Left kidney (tissue), 2 donors: Measurements from ENCODE around the gene KIAA1755. TPM values are rescaled to one million over a fixed set of nuclear protein-coding genes. Genes with fewer than 3 reads are reported as not detected.
"Not testable (repeated sequence)": the region's sequence is repeated elsewhere in the genome, so short reads cannot be mapped to it uniquely, and the experiment has no call there.

ENCODE experiments used
- DNase-seq: peaks from one replicate; pipeline ENCODE4 v3.0.0-alpha.2; 2013
- polyA plus RNA-seq: library from polyadenylated mRNA; unstranded; fragments of 120-200 nt; gene quantifications from one replicate; pipeline ENCODE4 v1.2.1, GENCODE V29; 2013; ENCODE audit not compliant: insufficient read length

KIAA1755 gene
- polyA plus RNA-seq, 1 donor: 2.1 TPM

DNA sequence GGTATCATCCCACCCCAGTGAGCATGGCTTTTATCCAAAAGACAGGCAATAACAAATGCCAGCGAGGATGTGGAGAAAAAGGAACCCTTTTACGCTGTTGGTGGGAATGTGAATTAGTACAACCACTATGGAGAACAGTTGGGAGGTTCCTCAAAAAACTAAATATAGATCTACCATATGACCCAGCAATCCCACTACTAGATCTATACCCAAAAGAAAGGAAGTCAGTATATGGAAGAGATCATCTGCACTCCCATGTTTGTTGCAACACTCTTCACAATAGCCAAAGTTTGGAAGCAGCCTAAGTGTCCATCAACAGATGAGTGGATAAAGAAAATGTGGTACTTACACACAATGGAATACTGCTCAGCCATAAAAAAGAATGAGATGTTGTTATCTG lies 5.9 kb upstream of the KIAA1755 start:
- DNase-seq: no peak

DNA sequence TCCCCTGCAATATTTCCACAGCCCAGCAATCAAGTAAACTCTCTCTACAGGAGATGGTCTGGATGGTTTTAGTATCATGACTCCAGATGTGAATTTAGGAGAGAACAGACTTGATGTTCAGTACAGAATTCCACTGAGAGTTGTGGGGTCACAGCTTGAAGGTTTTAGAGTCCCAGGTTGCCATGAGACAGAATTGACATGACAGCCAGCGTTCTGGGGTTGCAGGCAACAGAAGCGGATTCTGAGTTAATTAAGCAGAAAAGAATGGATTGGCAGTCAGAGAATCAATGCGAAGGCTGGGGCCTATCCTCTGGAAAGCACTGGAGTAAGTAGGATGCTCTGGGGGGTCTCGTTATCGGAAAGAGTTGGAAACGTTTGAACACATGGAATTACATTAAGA lies 2.4 kb upstream of the KIAA1755 start:
- no peak for DNase-seq

DNA sequence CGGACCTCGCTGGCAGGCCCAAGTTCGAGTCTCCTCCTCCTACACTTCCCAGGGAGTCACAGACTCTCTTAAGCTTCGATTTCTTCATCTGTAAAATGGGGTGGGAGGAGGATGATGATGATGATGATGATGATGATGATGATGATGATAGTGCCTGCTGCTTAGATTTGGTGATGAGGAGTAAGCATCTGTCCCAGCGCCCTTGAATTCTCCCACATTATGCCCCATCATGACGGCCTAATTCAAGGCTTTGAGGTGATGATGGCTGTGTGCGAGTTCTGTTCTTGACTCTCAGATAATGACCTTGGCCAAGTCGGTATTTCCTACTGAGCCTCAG lies 487 bp upstream of the KIAA1755 start:
- no peak for DNase-seq

DNA sequence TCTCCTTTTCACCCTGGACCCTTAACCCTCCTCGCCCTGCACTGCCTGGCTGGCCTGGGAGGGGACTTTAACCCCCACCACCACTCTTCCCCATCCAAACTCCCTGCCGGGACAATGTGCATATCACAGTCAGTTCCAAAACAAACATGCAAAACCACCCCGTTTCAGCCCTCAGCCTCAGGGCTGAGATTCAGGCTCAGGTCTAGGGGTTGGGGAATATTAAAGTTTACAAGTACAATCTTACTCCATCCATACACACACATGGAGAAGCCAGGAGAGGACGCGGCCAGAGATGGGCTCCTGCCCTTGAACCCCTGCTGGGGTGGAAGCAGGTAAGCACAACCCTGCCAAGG lies 534 bp downstream of the KIAA1755 start:
- DNase-seq: no peak

DNA sequence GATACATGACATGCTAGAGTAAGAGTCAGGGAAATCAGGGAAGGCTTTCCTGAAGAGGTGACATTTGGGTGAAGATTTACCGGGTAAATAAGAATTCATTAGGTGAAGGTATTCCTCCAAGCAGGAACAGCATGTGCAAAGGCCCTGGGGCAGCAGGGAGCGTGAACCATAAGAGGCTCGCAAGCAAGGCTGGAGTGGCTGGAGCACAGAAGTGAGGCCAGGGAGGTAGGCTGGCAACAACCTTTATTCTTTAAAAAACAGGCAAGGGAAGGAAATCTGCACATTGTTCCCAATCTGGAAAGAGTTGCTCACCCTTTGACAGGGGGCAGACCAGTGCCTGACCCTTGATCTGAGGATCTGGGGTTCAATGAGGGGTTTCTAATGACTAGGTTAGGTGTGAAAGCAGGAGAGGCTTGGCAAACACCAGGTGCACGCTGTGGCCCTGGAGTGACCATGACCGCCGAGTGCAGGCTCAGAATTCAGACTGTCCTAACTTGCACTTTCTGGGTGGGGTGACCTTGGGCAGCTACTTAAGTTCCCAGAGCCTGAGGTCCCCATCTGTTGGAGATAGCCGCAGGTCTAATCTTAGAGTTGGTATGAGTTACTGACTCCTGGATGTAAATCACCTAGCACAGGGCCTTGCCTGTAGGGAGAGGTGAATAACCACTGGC lies 1.9 kb downstream of the KIAA1755 start:
- no peak for DNase-seq

DNA sequence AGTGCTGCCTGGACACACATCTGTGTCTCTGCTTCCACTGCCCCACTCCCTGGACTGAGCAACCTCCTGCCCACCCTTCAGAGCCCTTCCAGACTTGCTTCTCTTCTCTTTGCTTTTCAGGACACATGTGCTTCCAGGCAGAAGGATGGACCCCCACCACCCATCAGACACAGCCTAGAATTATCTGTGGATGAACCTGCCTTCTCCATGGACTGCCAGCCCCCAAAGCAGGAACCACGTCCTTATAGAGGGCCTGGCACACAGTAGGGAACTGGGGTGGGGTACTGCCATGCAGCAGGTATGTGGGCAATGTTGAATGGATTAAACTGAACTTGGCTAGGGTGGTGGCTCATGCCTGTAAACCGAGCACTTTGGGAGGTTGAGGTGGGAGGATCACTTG lies 3.6 kb downstream of the KIAA1755 start:
- DNase-seq: no peak

DNA sequence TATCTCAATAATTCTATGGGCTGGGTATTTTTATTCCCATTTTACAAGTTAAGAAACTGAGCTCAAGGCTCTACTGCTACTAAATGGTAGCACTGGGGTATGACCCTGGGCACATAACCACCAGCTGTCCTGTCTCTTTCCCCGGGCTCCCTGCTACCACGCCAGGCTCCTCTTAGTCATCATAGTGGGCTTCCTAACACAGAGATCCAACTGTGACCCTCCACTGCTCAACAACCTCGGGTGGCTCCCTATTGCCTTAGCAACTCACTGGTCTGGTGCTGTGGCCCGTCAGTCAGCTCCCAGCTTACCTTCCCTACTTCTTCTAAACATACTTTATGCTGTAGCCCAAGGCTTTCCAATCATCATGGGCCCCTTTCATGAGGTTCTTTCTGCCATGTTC lies 4.5 kb downstream of the KIAA1755 start:
- DNase-seq: no peak

DNA sequence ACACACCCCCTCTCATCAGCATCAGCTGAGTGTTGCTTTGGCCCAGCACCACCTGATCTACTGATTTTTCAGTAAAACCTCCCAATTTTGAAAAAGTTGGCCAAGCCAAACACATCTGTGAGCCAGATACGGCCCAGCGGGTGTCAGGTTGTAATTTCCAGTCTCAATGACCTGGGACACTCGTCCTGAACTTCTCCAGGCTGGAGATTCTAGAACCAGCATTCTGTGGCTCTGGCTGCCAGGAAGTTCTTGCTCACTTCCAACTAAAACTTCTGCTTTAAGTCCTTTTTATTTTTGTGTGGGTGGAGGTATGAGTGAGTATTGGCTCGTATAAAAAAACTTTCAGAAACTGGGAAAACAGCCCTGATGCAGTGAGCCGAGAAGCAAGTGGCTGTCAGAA lies 5.1 kb downstream of the KIAA1755 start:
- no peak for DNase-seq

DNA sequence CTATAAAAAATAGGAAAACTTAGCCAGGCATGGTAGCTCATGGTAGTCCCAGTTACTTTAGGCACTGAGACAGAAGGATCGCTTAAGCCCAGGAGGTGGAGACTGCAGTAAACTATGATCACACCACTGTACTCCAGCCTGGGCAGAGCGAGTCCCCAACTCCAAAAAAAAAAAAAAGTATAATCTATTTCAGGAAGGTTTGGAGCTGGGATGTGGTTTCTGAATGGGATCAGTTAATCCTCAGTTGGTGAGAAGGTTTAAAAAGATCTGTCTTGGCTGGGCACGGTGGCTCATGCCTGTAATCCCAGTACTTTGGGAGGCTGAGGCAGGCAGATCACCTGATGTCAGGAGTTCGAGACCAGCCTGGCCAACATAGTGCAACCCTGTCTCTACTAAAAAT lies 5.9 kb downstream of the KIAA1755 start:
- not testable (repeated sequence) for DNase-seq

DNA sequence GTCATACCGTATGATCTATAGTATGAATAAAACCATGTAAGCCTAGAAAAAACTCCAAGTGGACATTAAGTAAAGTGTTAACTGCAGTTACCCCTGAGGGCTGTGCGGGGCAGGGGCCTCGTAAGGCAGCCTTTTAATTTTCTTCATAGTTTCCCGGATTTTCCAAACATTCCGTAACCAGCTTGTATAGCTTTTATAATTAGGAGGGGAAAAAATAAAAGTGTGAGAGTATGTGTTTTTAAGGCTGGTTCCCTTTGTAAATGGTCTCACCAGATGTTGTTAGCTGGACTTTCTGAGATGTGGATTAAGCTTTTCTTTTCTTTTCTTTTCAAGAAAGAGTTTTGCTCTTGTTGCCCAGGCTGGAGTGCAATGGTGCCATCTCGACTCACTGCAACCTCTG lies 7.0 kb downstream of the KIAA1755 start:
- no peak for DNase-seq

DNA sequence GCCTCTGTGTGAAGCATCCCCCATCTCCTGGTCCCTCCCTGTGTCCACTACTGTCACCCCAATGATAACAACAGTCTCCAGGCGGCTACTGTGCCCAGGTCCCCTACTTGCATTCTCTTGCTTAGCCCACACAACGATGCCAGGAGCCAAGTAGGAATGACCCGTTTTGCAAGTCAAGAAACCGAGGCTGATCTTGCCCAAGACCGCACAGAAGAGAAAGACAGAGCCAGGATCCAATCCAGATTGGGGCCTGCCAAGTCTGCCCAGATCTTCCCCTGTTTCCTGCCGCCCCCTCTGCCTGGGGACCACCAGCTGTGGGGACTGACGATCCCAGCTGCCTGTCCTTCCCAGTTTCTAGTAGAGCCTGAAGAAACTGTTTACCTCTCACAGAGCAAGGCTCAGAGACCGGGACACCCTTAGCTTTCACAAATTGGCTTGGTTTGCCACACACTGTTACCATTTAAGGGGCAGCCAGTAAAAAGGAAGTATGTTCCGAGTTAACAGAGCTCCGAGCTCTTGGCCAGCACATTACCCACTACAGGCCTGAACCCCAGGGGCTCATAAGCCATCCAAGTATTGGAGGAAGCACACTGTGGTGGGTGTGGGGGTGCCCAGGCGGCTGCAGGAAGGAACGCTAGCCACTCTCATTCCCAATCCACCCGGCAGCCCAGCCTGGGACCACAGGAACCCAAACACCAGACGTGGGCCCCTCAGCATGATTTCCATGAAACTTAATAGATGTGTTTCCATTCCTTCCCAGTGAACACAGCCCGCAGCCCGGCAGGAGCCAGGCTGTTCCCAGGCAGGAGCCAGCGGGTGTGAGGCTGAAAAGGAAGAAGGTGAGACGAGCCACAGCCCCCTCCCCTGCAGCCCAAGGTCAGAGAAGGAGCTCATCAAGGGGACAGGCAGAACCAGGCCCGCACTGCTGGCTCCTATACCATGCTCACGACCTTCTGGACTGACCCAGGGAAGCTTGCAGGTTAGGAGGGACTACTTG lies 7.9 kb downstream of the KIAA1755 start:
- DNase-seq: no peak

DNA sequence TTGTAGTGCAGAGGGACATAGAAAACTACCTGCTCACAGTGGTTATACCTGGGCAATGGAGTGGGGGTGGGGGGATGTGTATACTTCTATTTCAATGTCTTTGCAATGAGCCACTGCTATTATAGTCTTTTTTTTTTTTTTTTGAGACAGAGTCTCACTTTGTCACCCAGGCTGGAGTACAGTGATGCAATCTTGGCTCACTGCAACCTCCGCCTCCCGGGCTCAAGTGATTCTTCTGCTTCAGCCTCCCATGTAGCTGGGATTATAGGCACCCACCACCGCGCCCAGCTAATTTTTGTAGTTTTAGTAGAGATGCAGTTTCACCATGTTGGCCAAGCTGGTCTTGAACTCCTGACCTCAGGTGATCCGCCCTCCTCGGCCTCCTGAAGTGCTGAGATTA lies 9.1 kb downstream of the KIAA1755 start:
- DNase-seq: not testable (repeated sequence)

DNA sequence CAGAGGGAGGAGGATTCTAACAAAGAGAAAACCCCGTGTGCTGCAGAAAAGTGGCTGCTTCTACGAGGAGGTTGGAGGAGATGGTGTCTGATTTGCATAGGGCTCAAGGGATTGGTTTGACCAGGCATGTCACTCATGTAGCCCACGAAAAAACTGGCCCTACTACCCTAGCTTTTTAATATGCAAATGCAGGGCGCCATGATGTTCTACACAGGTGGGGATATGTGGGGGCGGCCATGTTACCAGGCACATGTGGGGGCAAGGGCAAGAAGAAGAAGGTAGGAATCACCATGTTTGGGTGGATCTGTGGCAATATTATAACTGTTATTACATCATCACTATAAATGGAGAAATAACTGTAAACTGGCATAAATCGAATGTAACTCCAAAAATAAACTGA lies 9.9 kb downstream of the KIAA1755 start:
- DNase-seq: no peak

DNA sequence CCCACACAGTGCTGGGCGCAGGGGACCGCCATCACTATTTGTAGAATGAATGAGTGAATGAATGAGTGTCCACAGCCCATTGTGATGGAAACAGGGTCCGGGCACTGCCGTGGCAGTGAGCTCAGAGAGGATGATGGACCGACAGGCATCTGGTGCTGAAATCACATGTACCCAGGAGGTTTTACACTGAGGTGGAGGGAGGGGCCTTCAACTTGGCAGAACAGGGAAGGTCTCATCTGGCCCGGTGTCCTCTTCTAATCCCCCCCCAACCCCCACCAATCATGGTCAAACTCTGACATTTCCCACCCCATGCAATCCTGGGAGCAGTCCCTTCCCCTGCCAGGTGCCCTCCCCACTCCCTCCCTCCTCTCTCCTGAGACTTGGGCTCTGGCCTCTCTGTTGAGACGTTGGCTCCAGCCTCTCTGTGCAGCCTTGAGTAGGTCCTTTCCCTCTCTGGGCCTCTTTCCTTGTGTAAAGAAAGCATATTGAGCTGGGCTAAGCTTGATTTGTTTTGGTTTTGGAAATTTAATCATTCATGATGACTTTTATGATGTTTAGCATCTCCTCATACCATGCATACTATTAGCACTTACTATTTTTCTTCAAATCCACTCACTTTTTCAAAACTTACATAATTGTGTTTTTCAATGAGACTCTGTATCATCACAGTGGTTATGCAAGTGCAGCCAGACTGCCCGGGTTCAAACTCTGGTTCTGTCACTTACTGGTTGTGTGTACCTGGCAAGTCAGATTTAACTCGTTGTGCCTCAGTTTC lies 10.8 kb downstream of the KIAA1755 start:
- no peak for DNase-seq

DNA sequence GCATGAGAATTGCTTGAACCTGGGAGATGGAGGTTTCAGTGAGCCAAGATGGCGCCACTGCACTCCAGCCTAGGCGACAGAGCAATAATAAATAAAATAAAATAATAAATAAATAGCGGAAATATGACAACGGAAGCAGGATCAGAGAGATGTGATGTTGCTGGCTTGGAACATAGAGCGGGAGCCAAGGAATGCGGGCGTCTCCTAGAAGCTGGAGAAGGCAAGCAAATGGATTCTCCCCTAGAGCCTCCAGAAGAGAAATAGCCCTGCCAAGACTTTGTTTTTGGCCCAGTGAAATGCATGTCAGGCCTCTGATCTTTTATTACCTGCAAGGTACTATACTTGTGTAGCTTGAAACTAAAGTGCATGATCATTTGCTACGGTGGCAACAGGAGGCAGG lies 12.4 kb downstream of the KIAA1755 start:
- no peak for DNase-seq

DNA sequence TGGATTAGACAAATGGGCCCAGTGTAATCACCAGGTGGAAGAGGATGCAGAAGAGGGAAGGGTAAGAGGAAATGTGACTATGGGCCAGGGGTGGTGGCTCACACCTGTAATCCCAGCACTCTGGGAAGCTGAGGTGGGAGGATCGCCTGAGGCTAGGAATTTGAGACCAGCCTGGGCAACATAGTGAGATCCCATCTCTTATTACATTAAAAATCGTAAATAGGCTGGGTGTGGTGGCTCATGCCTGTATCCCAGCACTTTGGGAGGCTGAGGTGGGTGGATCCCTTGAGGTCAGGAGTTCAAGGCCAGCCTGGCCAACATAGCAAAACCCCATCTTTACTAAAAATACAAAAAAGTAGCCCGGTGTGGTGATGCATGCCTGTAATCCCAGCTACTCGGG lies 12.8 kb downstream of the KIAA1755 start:
- DNase-seq: not testable (repeated sequence)

DNA sequence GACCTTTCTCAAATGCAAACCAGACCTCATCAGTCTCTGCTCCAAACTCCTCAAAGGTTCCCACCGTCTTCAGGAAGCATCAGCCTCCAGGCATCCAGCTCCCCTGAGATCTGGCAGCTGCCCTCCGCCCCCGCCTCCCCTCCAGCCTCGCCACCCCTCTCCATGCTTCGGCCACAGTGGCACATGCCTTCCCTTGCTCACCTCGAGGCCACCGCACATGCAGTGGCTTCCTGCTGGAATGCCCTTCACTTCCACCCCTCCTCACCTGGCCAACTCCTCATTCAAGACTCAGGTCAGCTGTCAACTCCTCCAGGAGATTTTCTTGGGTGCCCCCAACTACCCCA lies 13.4 kb downstream of the KIAA1755 start:
- no peak for DNase-seq

DNA sequence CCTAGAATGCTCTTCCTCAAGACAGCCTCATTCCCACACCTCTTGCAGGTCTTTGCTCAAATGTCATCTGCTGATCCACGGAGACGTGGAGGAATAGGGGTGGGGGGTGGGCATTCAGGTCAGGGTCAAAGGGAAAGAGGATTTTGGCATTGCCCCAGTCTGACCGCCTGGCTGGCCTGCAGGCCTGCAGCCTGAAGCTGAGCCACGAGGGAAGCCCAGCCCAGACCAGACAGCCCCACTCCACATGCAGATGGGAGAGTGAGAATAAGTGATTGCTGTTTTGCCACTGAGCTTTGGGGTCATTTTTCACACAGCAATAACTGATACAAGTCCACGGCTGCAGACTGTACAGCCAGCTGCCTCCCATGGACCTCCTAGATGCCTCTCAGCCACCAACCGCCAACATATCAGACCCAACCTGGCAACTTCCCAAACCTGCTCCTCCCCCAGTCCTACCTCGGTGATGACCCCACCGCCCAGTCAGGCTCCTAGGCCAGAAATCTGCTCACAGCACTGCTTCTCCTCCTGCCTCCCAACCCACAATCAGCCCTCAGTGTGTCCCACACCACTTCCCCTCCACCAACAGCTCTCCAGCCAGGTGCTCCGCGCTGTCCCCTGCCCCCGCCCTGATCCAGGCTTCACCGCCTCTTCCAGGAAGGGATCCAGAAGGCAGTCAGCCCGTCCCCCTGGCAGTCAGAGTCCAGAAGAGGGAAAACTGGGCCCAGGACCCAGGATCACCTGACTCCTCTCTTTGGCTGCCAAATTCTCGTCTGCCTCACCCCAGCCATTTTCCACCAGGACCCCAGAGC lies 14.0 kb downstream of the KIAA1755 start:
- no peak for DNase-seq

DNA sequence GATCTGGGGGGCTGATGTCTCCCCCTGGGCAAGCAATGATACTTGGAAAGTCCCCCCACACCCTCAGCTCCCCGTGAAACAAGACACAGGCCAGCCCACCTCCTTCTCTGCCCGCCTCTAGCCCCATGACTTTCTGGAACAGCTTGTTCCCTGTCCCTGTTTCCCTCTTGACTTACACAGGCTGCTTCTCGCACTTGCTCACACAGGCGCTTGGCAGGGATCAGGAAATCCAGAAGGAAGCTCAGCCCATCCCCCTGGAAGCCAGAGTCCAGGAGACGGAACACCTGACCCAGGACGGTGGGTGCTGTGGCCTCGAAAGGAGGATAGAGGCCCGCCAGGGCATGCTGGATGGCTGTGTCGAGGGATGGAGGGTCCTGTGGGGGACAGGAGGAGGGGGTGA lies 14.8 kb downstream of the KIAA1755 start:
- DNase-seq: no peak

DNA sequence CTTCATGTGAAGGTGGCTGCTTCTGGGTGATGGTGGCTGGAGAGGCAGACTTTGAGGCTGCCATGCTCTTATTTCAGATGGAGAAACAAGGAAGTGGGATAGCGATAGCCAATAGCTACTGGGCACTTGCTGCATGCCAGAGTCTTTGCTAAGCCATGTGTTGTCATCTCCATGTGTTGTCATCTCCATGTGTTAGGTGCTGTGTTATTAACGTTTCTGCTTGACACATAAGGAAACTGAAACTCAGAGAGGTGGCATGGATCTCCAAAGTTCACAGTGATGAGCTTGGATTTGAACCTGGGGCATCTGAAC lies 16.9 kb downstream of the KIAA1755 start:
- DNase-seq: no peak

DNA sequence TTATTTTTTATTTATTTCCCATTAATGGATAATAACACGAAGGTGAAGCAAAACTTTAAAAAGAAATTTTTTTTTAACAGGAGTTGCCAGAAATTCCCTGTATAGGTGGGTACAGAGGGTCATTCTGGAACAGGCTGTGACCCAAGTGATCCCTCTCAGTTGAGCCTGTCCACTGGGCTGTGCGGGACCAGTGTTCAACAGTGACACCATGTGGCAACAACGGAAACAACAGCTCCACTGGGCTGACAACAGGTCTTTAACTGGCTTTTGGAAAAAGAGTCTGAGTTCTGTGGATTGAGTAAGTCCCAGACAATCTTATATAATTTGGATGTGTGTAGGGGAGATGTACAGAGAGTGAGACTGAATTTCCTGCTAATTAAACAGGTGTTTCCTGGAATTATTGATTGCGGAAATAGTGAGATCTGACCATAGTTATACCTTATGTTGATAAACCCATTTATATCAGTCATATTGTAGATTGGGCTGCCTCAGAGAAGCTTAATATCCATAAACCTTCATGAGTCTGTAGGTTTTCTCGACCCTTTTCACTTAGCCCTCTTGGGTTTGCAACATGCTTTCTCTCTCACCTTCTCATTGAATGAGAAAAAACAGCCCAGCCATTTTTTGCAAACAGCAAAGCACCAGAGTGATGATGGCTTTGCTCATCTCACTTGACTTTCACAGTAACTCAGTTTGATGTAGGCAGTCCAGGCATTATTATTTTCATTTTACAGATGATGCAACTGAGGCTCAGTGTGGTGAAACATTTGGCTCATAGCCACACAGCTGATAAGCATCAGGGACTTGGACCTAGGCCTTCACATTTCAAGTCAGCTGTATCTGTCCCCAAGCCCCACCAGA lies 17.5 kb downstream of the KIAA1755 start:
- DNase-seq: no peak
